ENCODE measurements around the gene VAV2.

Gene VAV2

GRCh38 chr9:133791069-133791468, 201.1 kb downstream of the VAV2 start:
- no peak for TF ChIP-seq RARB (CRISPR knock-in tag; IDR thresholded peaks at IDR 0.05)
- no peak for TF ChIP-seq ZFP3 (CRISPR knock-in tag; IDR thresholded peaks at IDR 0.05)
- TF ChIP-seq CREB5 (CRISPR knock-in tag; IDR thresholded peaks at IDR 0.05; ENCODE audit: low read depth) = no peak
- no peak for TF ChIP-seq ZC3H10 (CRISPR knock-in tag; IDR thresholded peaks at IDR 0.05)
- no peak for TF ChIP-seq SNAI2 (CRISPR knock-in tag; IDR thresholded peaks at IDR 0.05)
- no peak for TF ChIP-seq PATZ1 (CRISPR knock-in tag; IDR thresholded peaks at IDR 0.05; ENCODE audit: borderline replicate concordance)
- no peak for TF ChIP-seq ESRRG (CRISPR knock-in tag; IDR thresholded peaks at IDR 0.05)
- TF ChIP-seq TSHZ2 (CRISPR knock-in tag; IDR thresholded peaks at IDR 0.05) = no peak
- TF ChIP-seq ISL1 (CRISPR knock-in tag; IDR thresholded peaks at IDR 0.05) = no peak
- no peak for ATAC-seq

GRCh38 chr9:133789778-133790177, 202.3 kb downstream of the VAV2 start:
- ATAC-seq = no peak
- TF ChIP-seq OSR1 (CRISPR knock-in tag; IDR thresholded peaks at IDR 0.05) (no peak), ESRRG (CRISPR knock-in tag; IDR thresholded peaks at IDR 0.05) (no peak), SNAI2 (CRISPR knock-in tag; IDR thresholded peaks at IDR 0.05) (no peak), RARB (CRISPR knock-in tag; IDR thresholded peaks at IDR 0.05) (no peak), ZNF8 (CRISPR knock-in tag; IDR thresholded peaks at IDR 0.05) (no peak), CSDC2 (CRISPR knock-in tag; IDR thresholded peaks at IDR 0.05) (no peak), ISL1 (CRISPR knock-in tag; IDR thresholded peaks at IDR 0.05) (no peak), ARNTL (CRISPR knock-in tag; IDR thresholded peaks at IDR 0.05; ENCODE audit: borderline replicate concordance, low read depth) (no peak), ZFP3 (CRISPR knock-in tag; IDR thresholded peaks at IDR 0.05) (no peak), TCF4 (CRISPR knock-in tag; IDR thresholded peaks at IDR 0.05; ENCODE audit: borderline replicate concordance) (no peak), PPARA (CRISPR knock-in tag; IDR thresholded peaks at IDR 0.05; ENCODE audit: borderline replicate concordance) (no peak), CSRNP3 (CRISPR knock-in tag; IDR thresholded peaks at IDR 0.05) (no peak), ZC3H10 (CRISPR knock-in tag; IDR thresholded peaks at IDR 0.05) (no peak), TSHZ2 (CRISPR knock-in tag; IDR thresholded peaks at IDR 0.05) (no peak), BACH2 (CRISPR knock-in tag; IDR thresholded peaks at IDR 0.05; ENCODE audit: borderline replicate concordance) (no peak), TOX (CRISPR knock-in tag; IDR thresholded peaks at IDR 0.05; ENCODE audit: borderline replicate concordance) (no peak), ZNF565 (CRISPR knock-in tag; conservative IDR thresholded peaks at IDR 0.05; ENCODE audit: low read depth) (no peak), POU6F1 (CRISPR knock-in tag; IDR thresholded peaks at IDR 0.05; ENCODE audit: borderline replicate concordance, low read depth) (no peak), GLIS3 (CRISPR knock-in tag; IDR thresholded peaks at IDR 0.05) (no peak), ZNF70 (CRISPR knock-in tag; IDR thresholded peaks at IDR 0.05) (no peak)
